NOMO-1 treated with dmso at 0.1 percent for 144 hours (cell line): ENCODE data around the gene ZFHX2.

ENCODE experiments used
- DNase-seq: peaks from one replicate; lab custom pipeline; 2025; ENCODE audit not compliant: unreplicated experiment; lab: John Stamatoyannopoulos, UW

ZFHX2 gene

GRCh38 chr14:23573384-23574015 is 21.9 kb upstream of the ZFHX2 start:
- DNase-seq: no peak

- DNase-seq: peak; percentile 62
Observed at GRCh38 chr14:23572836-23573235, 21.3 kb upstream of the ZFHX2 start.

GRCh38 chr14:23572524-23572828 is 20.9 kb upstream of the ZFHX2 start:
- no peak for DNase-seq

- no peak for DNase-seq
Observed at GRCh38 chr14:23571701-23572523, 20.3 kb upstream of the ZFHX2 start.

- no peak for DNase-seq
Observed at GRCh38 chr14:23570806-23571483, 19.4 kb upstream of the ZFHX2 start.

GRCh38 chr14:23569443-23570151 is 18.0 kb upstream of the ZFHX2 start:
- DNase-seq: no peak

GRCh38 chr14:23568600-23569331 is 17.2 kb upstream of the ZFHX2 start:
- peak; percentile 14 for DNase-seq

- DNase-seq: no peak
Observed at GRCh38 chr14:23568021-23568599, 16.5 kb upstream of the ZFHX2 start.

GRCh38 chr14:23567186-23568020 is 15.8 kb upstream of the ZFHX2 start, which contains the start of gene AP1G2:
Gene AP1G2 (minus strand): TSS chr14:23567791. CDS start chr14:23567314, 477 bp downstream.
- peak; percentile 80 for DNase-seq

- no peak for DNase-seq
Observed at GRCh38 chr14:23566778-23567185, 15.2 kb upstream of the ZFHX2 start.

- DNase-seq: no peak
Observed at GRCh38 chr14:23566112-23566777, 14.7 kb upstream of the ZFHX2 start.

- DNase-seq: no peak
Observed at GRCh38 chr14:23565626-23566025, 14.1 kb upstream of the ZFHX2 start.

GRCh38 chr14:23564876-23565275 is 13.3 kb upstream of the ZFHX2 start:
- no peak for DNase-seq

- no peak for DNase-seq
Observed at GRCh38 chr14:23564181-23564812, 12.7 kb upstream of the ZFHX2 start.

GRCh38 chr14:23563473-23564180 is 12.1 kb upstream of the ZFHX2 start:
- no peak for DNase-seq

GRCh38 chr14:23562822-23563472 is 11.4 kb upstream of the ZFHX2 start:
- no peak for DNase-seq
